Measurements from ENCODE around the gene RHPN2.

DNA sequence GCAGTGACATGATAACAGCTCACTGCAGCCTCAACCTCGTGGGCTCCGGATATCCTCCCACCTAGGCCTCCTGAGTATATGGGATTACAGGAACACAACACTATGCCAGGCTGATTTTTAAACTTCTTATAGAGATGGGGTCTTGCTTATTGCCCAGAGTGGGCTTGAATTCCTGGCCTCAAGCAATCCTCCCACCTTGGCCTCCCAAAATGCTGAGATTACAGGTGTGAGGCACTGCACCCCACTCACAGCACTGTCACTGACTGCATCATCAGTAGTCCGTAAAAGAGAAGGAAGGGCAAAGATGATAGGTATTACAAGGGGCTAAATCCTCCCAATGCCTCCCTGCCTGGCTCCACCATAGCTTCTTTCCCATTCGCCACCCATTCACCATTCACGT is 4.1 kb downstream of the RHPN2 start:
- TF ChIP-seq POLR2A (IDR thresholded peaks at IDR 0.05; ENCODE audit: control extremely low read depth in 1 of 2, low read depth in 2 of 2, low read length in 2 of 2): no peak
- TF ChIP-seq, protein P1, sequence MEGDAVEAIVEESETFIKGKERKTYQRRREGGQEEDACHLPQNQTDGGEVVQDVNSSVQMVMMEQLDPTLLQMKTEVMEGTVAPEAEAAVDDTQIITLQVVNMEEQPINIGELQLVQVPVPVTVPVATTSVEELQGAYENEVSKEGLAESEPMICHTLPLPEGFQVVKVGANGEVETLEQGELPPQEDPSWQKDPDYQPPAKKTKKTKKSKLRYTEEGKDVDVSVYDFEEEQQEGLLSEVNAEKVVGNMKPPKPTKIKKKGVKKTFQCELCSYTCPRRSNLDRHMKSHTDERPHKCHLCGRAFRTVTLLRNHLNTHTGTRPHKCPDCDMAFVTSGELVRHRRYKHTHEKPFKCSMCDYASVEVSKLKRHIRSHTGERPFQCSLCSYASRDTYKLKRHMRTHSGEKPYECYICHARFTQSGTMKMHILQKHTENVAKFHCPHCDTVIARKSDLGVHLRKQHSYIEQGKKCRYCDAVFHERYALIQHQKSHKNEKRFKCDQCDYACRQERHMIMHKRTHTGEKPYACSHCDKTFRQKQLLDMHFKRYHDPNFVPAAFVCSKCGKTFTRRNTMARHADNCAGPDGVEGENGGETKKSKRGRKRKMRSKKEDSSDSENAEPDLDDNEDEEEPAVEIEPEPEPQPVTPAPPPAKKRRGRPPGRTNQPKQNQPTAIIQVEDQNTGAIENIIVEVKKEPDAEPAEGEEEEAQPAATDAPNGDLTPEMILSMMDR (IDR thresholded peaks at IDR 0.05; ENCODE audit: control extremely low read depth in 1 of 3, insufficient read depth in 1 of 3, low read depth in 1 of 3, low read length in 3 of 3): no peak
- no peak for TF ChIP-seq JUN (IDR thresholded peaks at IDR 0.05; ENCODE audit: low read depth, low read length)
- TF ChIP-seq RAD21 (IDR thresholded peaks at IDR 0.05 in 1 of 2, conservative IDR thresholded peaks at IDR 0.05 in 1 of 2; ENCODE audit: low read depth in 2 of 2, low read length in 2 of 2): no peak
- TF ChIP-seq MAFK (IDR thresholded peaks at IDR 0.05; ENCODE audit: low read depth, low read length): no peak
- no peak for TF ChIP-seq ASH2L (IDR thresholded peaks at IDR 0.05; ENCODE audit: low read length)
- TF ChIP-seq, protein P2, sequence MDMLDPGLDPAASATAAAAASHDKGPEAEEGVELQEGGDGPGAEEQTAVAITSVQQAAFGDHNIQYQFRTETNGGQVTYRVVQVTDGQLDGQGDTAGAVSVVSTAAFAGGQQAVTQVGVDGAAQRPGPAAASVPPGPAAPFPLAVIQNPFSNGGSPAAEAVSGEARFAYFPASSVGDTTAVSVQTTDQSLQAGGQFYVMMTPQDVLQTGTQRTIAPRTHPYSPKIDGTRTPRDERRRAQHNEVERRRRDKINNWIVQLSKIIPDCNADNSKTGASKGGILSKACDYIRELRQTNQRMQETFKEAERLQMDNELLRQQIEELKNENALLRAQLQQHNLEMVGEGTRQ (IDR thresholded peaks at IDR 0.05; ENCODE audit: low read length): no peak
- no peak for TF ChIP-seq FOSL1 (IDR thresholded peaks at IDR 0.05; ENCODE audit: insufficient read depth, low read depth, low read length)
- no peak for TF ChIP-seq KDM1A (IDR thresholded peaks at IDR 0.05; ENCODE audit: borderline replicate concordance, low read length)
- TF ChIP-seq RXRA (IDR thresholded peaks at IDR 0.05; ENCODE audit: insufficient read depth, low read depth, low read length): no peak
